HepG2 (cell line): ENCODE data around the gene SLC38A1. TPM values are rescaled to one million over a fixed set of nuclear protein-coding genes. Genes with fewer than 3 reads are reported as not detected.

ENCODE experiments used
- CAMTA2 ChIP-seq: sonication (generic); formaldehyde crosslinking; IDR thresholded peaks from 2 replicates; pipeline ENCODE4 v1.4.0; 2020; ENCODE audit warnings: mild to moderate bottlenecking, missing genetic modification reagents, borderline replicate concordance
- GPN1 ChIP-seq: sonication (generic); formaldehyde crosslinking; IDR thresholded peaks from 2 replicates; pipeline ENCODE4 v1.5.1; 2020; ENCODE audit warnings: missing genetic modification reagents, borderline replicate concordance
- ISL2 ChIP-seq: sonication (generic); formaldehyde crosslinking; IDR thresholded peaks from 2 replicates; pipeline ENCODE4 v1.5.0; 2020; ENCODE audit warnings: missing genetic modification reagents
- KDM5B ChIP-seq: sonication (generic); formaldehyde crosslinking; IDR thresholded peaks from 2 replicates; pipeline ENCODE4 v1.4.0; 2020; ENCODE audit warnings: missing genetic modification reagents, mild to moderate bottlenecking, borderline replicate concordance
- MTF2 ChIP-seq: sonication (generic); formaldehyde crosslinking; IDR thresholded peaks from 2 replicates; pipeline ENCODE4 v1.5.0; 2020; ENCODE audit warnings: missing genetic modification reagents, borderline replicate concordance
- MXD4 ChIP-seq: IDR thresholded peaks from 2 replicates; pipeline ENCODE4 v1.6.1; 2016; ENCODE audit warnings: mild to moderate bottlenecking, missing biosample characterization, missing genetic modification reagents
- MZF1 ChIP-seq: sonication (generic); formaldehyde crosslinking; IDR thresholded peaks from 2 replicates; pipeline ENCODE4 v1.8.1; 2023; ENCODE audit warnings: mild to moderate bottlenecking, missing genetic modification reagents, borderline replicate concordance
- NFE2L1 ChIP-seq: sonication (generic); formaldehyde crosslinking; IDR thresholded peaks from 2 replicates; pipeline ENCODE4 v1.4.0; 2020; ENCODE audit warnings: missing genetic modification reagents, mild to moderate bottlenecking, borderline replicate concordance
- NFYC ChIP-seq: IDR thresholded peaks from 2 replicates; pipeline ENCODE4 v1.6.1; 2016; ENCODE audit warnings: missing genetic modification reagents, missing compliant biosample characterization
- PHB2 ChIP-seq: fragments of 450-650 bp; IDR thresholded peaks from 2 replicates; pipeline ENCODE4 v1.6.1; 2018; ENCODE audit not compliant: partially characterized antibody
- REL ChIP-seq: sonication (generic); formaldehyde crosslinking; conservative IDR thresholded peaks from 2 replicates; pipeline ENCODE4 v1.8.0; 2022; ENCODE audit warnings: mild to moderate bottlenecking, missing genetic modification reagents, moderate library complexity
- TEAD2 ChIP-seq: sonication (generic); formaldehyde crosslinking; IDR thresholded peaks from 2 replicates; pipeline ENCODE4 v1.9.0; 2021; ENCODE audit warnings: missing genetic modification reagents
- ZNF12 ChIP-seq: sonication (generic); formaldehyde crosslinking; IDR thresholded peaks from 2 replicates; pipeline ENCODE4 v1.5.0; 2020; ENCODE audit warnings: missing genetic modification reagents
- ZNF746 ChIP-seq: sonication (generic); formaldehyde crosslinking; IDR thresholded peaks from 2 replicates; pipeline ENCODE4 v1.8.0; 2022; ENCODE audit warnings: mild to moderate bottlenecking, missing genetic modification reagents
- polyA plus RNA-seq, 8 experiments: library from polyadenylated mRNA; depleted of rRNA in 3 of 8; stranded (reverse) in 7 of 8; unstranded in 1 of 8; fragments of >200 nt; fragmentation: Illumina TruSeq in 4 of 8; extraction: Trizol in 4 of 8; gene quantifications; 2 replicates each; pipeline versions ENCODE4 v1.2.1 to v1.2.3, GENCODE V29; 2011 to 2016; ENCODE audit warnings: low read depth in 4 of 8, missing spikeins in 1 of 8, mixed read lengths in 1 of 8; ENCODE audit not compliant: insufficient read depth in 1 of 8
- total RNA-seq, 5 experiments: library from RNA; depleted of rRNA; stranded (reverse); fragments of >200 nt; fragmentation: Illumina TruSeq; extraction: Trizol; gene quantifications; 2 replicates each; pipeline ENCODE4 v1.2.3, GENCODE V29; 2016; ENCODE audit warnings: low read depth in 1 of 5
- TF ChIP-seq, protein P1 (sequence below): sonication (generic); formaldehyde crosslinking; IDR thresholded peaks from 2 replicates; pipeline ENCODE4 v1.8.0; 2022; ENCODE audit warnings: missing genetic modification reagents, mild to moderate bottlenecking, moderate library complexity, borderline replicate concordance
- TF ChIP-seq, protein P2 (sequence below): sonication (generic); formaldehyde crosslinking; IDR thresholded peaks from 2 replicates; pipeline ENCODE4 v1.9.0; 2021; ENCODE audit warnings: missing genetic modification reagents, borderline replicate concordance
- TF ChIP-seq, protein P3 (sequence below): sonication (generic); formaldehyde crosslinking; IDR thresholded peaks from 2 replicates; pipeline ENCODE4 v1.4.0; 2020; ENCODE audit warnings: missing genetic modification reagents, borderline replicate concordance
- TF ChIP-seq, protein P4 (sequence below): sonication (generic); formaldehyde crosslinking; IDR thresholded peaks from 2 replicates; pipeline ENCODE4 v1.4.0; 2020; ENCODE audit warnings: mild to moderate bottlenecking, missing genetic modification reagents, borderline replicate concordance

SLC38A1 gene
- total and polyA plus RNA-seq, 2 of the 13 experiments (the other 11 are each of a cell fraction or from before 2014, with no cell fraction given) = 47.0 to 50.6 TPM

DNA sequence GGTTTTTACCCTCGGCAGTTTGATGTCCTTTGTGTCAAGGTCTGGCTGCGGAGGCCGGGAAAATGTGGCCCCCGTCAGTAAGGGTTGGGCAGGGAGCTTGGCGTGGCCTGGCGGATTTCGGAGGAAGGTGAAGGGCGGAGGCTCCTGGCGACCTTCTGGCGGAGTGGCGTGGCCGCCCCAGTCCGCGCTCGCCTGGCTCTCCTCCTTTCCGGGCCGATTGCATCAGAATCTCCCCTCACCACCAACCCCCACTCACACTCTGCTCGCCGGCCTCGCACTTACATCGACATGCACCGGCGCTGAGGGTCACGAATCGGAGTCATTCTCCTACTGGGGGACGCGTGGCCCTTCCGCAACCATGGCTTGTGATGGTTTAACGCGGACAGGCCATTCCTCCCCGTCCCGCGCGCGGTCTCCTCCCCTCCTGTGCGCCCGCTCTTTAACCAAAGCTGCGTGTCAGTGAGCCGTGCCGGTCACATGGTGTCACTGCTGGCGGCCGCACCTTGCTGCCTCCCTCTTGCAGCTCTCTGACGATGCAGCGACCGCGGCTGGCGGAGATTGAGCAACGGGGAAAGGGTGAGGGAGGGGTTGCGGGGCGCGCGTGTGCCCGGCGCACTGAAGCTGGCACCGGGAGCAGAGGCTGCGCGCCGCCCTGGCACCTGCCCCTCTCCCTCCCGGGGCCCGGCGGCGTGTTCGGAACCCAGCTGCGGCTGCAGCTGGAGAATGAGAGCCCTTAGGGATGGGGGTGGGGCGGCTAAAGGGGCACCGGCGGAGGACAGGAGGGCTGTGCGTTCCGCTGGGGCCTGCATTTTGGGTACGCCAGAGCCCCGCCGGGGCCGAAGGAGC lies at the start of gene SLC38A1 (continued):
- TF ChIP-seq, protein P1, sequence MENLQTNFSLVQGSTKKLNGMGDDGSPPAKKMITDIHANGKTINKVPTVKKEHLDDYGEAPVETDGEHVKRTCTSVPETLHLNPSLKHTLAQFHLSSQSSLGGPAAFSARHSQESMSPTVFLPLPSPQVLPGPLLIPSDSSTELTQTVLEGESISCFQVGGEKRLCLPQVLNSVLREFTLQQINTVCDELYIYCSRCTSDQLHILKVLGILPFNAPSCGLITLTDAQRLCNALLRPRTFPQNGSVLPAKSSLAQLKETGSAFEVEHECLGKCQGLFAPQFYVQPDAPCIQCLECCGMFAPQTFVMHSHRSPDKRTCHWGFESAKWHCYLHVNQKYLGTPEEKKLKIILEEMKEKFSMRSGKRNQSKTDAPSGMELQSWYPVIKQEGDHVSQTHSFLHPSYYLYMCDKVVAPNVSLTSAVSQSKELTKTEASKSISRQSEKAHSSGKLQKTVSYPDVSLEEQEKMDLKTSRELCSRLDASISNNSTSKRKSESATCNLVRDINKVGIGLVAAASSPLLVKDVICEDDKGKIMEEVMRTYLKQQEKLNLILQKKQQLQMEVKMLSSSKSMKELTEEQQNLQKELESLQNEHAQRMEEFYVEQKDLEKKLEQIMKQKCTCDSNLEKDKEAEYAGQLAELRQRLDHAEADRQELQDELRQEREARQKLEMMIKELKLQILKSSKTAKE (CRISPR knock-in tag) = peak; percentile 80
- no peak for TF ChIP-seq NFYC (CRISPR knock-in tag)
- TF ChIP-seq KDM5B (CRISPR knock-in tag) = peak; percentile 99
- peak; percentile 65; the same call in 1 of the 2 replicates for TF ChIP-seq MTF2 (CRISPR knock-in tag)
- TF ChIP-seq CAMTA2 (CRISPR knock-in tag) = no peak; the same call in 1 of the 2 replicates
- no peak for TF ChIP-seq NFE2L1
- TF ChIP-seq GPN1 = no peak
- peak; percentile 85 for TF ChIP-seq MXD4
- TF ChIP-seq TEAD2 (CRISPR knock-in tag) = peak; percentile 95; the same call in 1 of the 2 replicates
- TF ChIP-seq, protein P2, sequence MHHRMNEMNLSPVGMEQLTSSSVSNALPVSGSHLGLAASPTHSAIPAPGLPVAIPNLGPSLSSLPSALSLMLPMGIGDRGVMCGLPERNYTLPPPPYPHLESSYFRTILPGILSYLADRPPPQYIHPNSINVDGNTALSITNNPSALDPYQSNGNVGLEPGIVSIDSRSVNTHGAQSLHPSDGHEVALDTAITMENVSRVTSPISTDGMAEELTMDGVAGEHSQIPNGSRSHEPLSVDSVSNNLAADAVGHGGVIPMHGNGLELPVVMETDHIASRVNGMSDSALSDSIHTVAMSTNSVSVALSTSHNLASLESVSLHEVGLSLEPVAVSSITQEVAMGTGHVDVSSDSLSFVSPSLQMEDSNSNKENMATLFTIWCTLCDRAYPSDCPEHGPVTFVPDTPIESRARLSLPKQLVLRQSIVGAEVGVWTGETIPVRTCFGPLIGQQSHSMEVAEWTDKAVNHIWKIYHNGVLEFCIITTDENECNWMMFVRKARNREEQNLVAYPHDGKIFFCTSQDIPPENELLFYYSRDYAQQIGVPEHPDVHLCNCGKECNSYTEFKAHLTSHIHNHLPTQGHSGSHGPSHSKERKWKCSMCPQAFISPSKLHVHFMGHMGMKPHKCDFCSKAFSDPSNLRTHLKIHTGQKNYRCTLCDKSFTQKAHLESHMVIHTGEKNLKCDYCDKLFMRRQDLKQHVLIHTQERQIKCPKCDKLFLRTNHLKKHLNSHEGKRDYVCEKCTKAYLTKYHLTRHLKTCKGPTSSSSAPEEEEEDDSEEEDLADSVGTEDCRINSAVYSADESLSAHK = no peak
- TF ChIP-seq ISL2 (CRISPR knock-in tag) = 0 out of 2 replicates have a peak, but pooled peaks have one; percentile 43
- TF ChIP-seq, protein P3, sequence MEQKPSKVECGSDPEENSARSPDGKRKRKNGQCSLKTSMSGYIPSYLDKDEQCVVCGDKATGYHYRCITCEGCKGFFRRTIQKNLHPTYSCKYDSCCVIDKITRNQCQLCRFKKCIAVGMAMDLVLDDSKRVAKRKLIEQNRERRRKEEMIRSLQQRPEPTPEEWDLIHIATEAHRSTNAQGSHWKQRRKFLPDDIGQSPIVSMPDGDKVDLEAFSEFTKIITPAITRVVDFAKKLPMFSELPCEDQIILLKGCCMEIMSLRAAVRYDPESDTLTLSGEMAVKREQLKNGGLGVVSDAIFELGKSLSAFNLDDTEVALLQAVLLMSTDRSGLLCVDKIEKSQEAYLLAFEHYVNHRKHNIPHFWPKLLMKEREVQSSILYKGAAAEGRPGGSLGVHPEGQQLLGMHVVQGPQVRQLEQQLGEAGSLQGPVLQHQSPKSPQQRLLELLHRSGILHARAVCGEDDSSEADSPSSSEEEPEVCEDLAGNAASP = peak; percentile 40; the same call in 1 of the 2 replicates
- peak; percentile 92 for TF ChIP-seq REL (CRISPR knock-in tag)
- TF ChIP-seq, protein P4, sequence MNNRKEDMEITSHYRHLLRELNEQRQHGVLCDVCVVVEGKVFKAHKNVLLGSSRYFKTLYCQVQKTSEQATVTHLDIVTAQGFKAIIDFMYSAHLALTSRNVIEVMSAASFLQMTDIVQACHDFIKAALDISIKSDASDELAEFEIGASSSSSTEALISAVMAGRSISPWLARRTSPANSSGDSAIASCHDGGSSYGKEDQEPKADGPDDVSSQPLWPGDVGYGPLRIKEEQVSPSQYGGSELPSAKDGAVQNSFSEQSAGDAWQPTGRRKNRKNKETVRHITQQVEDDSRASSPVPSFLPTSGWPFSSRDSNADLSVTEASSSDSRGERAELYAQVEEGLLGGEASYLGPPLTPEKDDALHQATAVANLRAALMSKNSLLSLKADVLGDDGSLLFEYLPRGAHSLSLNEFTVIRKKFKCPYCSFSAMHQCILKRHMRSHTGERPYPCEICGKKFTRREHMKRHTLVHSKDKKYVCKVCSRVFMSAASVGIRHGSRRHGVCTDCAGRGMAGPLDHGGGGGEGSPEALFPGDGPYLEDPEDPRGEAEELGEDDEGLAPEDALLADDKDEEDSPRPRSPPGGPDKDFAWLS = no peak
- TF ChIP-seq MZF1 (CRISPR knock-in tag) = peak; percentile 98; the same call in 1 of the 2 replicates
- no peak for TF ChIP-seq PHB2
- TF ChIP-seq ZNF746 (CRISPR knock-in tag) = peak; percentile 81; the same call in 1 of the 2 replicates
- TF ChIP-seq ZNF12 = peak; percentile 69; the same call in 1 of the 2 replicates
